Naive thymus-derived CD8-positive, alpha-beta T cell (primary cell): ENCODE data around the gene KRTAP19-7. TPM values are rescaled to one million over a fixed set of nuclear protein-coding genes. Genes with fewer than 3 reads are reported as not detected.

Experiments
- ATAC-seq, 2 donors: fragments of 150-1000 bp; cut with Tn5 transposase in 1 of 2; sonication (Bioruptor Pico), chemical (Tn5 transposase) in 1 of 2; 1 replicate in 1 of 2; 2 replicates in 1 of 2; pipeline ENCODE4 v1.10.0; 2021; ENCODE audit warnings: mild to moderate bottlenecking in 2 of 2, moderate library complexity in 2 of 2
- POLR2A ChIA-PET: fragments of 350-600 bp; sonication (Branson Sonifier 250); formaldehyde crosslinking; loops from one replicate; lab custom pipeline; 2021; ENCODE audit warnings: antibody characterized with exemption; lab: Charles Lee
- DNase-seq, 10 donors: peaks; one replicate each; pipeline versions ENCODE4 v3.0.0 to v3.0.0-alpha.2; 2020 to 2022
- H3K27ac Mint-ChIP-seq, 10 donors: one replicate each; pipeline ENCODE4 v1.8.0; 2020 to 2022; ENCODE audit warnings: mild to moderate bottlenecking in 10 of 10, mixed read lengths in 10 of 10, moderate library complexity in 4 of 10, inconsistent platforms in 1 of 10
- H3K27me3 Mint-ChIP-seq, 5 donors: one replicate each; pipeline ENCODE4 v1.8.0; 2021 to 2022; ENCODE audit warnings: mixed read lengths in 5 of 5
- H3K36me3 Mint-ChIP-seq, 3 donors: one replicate each; pipeline ENCODE4 v1.8.0; 2020 to 2022; ENCODE audit warnings: mixed read lengths in 3 of 3, mild to moderate bottlenecking in 2 of 3, inconsistent platforms in 1 of 3
- H3K4me1 Mint-ChIP-seq, 4 donors: one replicate each; pipeline ENCODE4 v1.8.0; 2021 to 2022; ENCODE audit warnings: mixed read lengths in 4 of 4
- H3K4me3 Mint-ChIP-seq, 10 donors: one replicate each; pipeline ENCODE4 v1.8.0; 2020 to 2022; ENCODE audit warnings: mild to moderate bottlenecking in 10 of 10, mixed read lengths in 10 of 10, moderate library complexity in 6 of 10, inconsistent platforms in 1 of 10
- H3K9me3 Mint-ChIP-seq, 9 donors: one replicate each; pipeline ENCODE4 v1.8.0; 2020 to 2022; ENCODE audit warnings: mixed read lengths in 9 of 9, mild to moderate bottlenecking in 3 of 9, inconsistent platforms in 1 of 9, moderate library complexity in 1 of 9
- polyA plus RNA-seq, 3 donors: library from polyadenylated mRNA; unstranded; fragments of 300-500 nt; fragmentation: Illumina TruSeq; gene quantifications; one replicate each; pipeline ENCODE4 v1.2.3, GENCODE V29; 2021
- total RNA-seq, 8 experiments: library from RNA in 2 of 8; stranded (reverse) in 2 of 8; gene quantifications; one replicate each; pipeline ENCODE4 v1.2.3 and lab custom pipeline; 2021 to 2026

The KRTAP19-7 gene
- total and polyA plus RNA-seq, 5 experiments from 2014 or later, result not detected

- Mint-ChIP-seq H3K4me1 (no peaks in the 10 kb centered on the region), H3K27me3 (peaks cover 0 to 3% (median 0%) of the 10 kb centered on the region in 5 donors), H3K27ac (no peak overlapping the region), H3K4me3 (no peak overlapping the region), H3K36me3 (no peaks in the 10 kb centered on the region), H3K9me3 (peaks cover 0 to 5% (median 0%) of the 10 kb centered on the region in 9 donors)
- DNase-seq (no peak), ATAC-seq (no peak)
- POLR2A ChIA-PET, result no interaction called here
Measured at GRCh38 chr21:30561957-30562356, 843 bp upstream of the KRTAP19-7 start.

GRCh38 chr21:30555095-30555494 is 6.0 kb downstream of the KRTAP19-7 start:
- Mint-ChIP-seq H3K4me3 (no peak overlapping the region), H3K27me3 (peaks cover 0 to 28% (median 9%) of the 10 kb centered on the region in 5 donors), H3K9me3 (peaks cover 2 to 29% (median 12%) of the 10 kb centered on the region in 9 donors), H3K27ac (no peak overlapping the region), H3K4me1 (no peaks in the 10 kb centered on the region), H3K36me3 (peaks cover 0 to 5% (median 0%) of the 10 kb centered on the region in 3 donors)
- ATAC-seq (no peak), DNase-seq (no peak)
- POLR2A ChIA-PET, result no interaction called here

- no peak overlapping the region for H3K4me3 Mint-ChIP-seq
- POLR2A ChIA-PET, result no interaction called here
- H3K9me3 Mint-ChIP-seq, result peaks cover 2 to 30% (median 12%) of the 10 kb centered on the region in 9 donors
- H3K27me3 Mint-ChIP-seq, result peaks cover 0 to 35% (median 9%) of the 10 kb centered on the region in 5 donors
- DNase-seq, result no peak
- peaks cover 0 to 5% (median 0%) of the 10 kb centered on the region in 3 donors for H3K36me3 Mint-ChIP-seq
- no peaks in the 10 kb centered on the region for H3K4me1 Mint-ChIP-seq
- H3K27ac Mint-ChIP-seq, result no peak overlapping the region
- ATAC-seq, result no peak
Measured at GRCh38 chr21:30552782-30553181, 8.3 kb downstream of the KRTAP19-7 start.

- no peak within 1 kb of the TSS for H3K27ac Mint-ChIP-seq
- POLR2A ChIA-PET, result no interaction called here
- DNase-seq, result no peak
- no peak for ATAC-seq
- H3K27me3 Mint-ChIP-seq, result no peaks in the 10 kb centered on the region
- H3K9me3 Mint-ChIP-seq, result peaks cover 0 to 16% (median 2%) of the 10 kb centered on the region in 9 donors
- no peaks in the 10 kb centered on the region for H3K36me3 Mint-ChIP-seq
- H3K4me1 Mint-ChIP-seq, result no peaks in the 10 kb centered on the region
- H3K4me3 Mint-ChIP-seq, result no peak within 1 kb of the TSS
Measured at GRCh38 chr21:30541764-30542163, 19.4 kb downstream of the KRTAP19-7 start, which contains the start of gene KRTAP19-6. KRTAP19-6 (minus strand) TSS chr21:30541864; CDS start chr21:30541833, 31 bp downstream.

- H3K4me3 Mint-ChIP-seq, result no peak overlapping the region
Measured at GRCh38 chr21:30518876-30519275, 42.2 kb downstream of the KRTAP19-7 start.

GRCh38 chr21:30515681-30516080 is 45.4 kb downstream of the KRTAP19-7 start:
- ATAC-seq, result no peak
- H3K9me3 Mint-ChIP-seq, result peaks cover 0 to 9% (median 0%) of the 10 kb centered on the region in 9 donors
- H3K4me3 Mint-ChIP-seq, result no peak overlapping the region
- no peaks in the 10 kb centered on the region for H3K27me3 Mint-ChIP-seq
- no peaks in the 10 kb centered on the region for H3K4me1 Mint-ChIP-seq
- H3K36me3 Mint-ChIP-seq, result no peaks in the 10 kb centered on the region
- no peak for DNase-seq
- H3K27ac Mint-ChIP-seq, result no peak overlapping the region
- POLR2A ChIA-PET, result no interaction called here

More at GRCh38 chr21:30518876-30519275, 42.2 kb downstream of the KRTAP19-7 start:
- DNase-seq (no peak), ATAC-seq (no peak)
- no peak overlapping the region for H3K27ac Mint-ChIP-seq
- POLR2A ChIA-PET, result no interaction called here
- H3K27me3 Mint-ChIP-seq, result no peaks in the 10 kb centered on the region
- H3K4me1 Mint-ChIP-seq, result no peaks in the 10 kb centered on the region
- H3K9me3 Mint-ChIP-seq, result peaks cover 0 to 9% (median 0%) of the 10 kb centered on the region in 9 donors
- no peaks in the 10 kb centered on the region for H3K36me3 Mint-ChIP-seq

Other genes starting within 250 kb of the KRTAP19-7 start
- gene KRTAP26-1, start 241.0 kb downstream of the KRTAP19-7 start, total RNA-seq, result not detected
- gene KRTAP26-1, start 241.0 kb downstream of the KRTAP19-7 start, polyA plus RNA-seq, result not detected
- not detected for gene KRTAP27-1, start 223.6 kb downstream of the KRTAP19-7 start, total RNA-seq
- gene KRTAP27-1, start 223.6 kb downstream of the KRTAP19-7 start, polyA plus RNA-seq, result not detected
- not detected for gene KRTAP23-1, start 212.7 kb downstream of the KRTAP19-7 start, total RNA-seq
- gene KRTAP23-1, start 212.7 kb downstream of the KRTAP19-7 start, polyA plus RNA-seq, result not detected
- not detected for gene KRTAP13-2, start 189.0 kb downstream of the KRTAP19-7 start, total RNA-seq
- gene KRTAP13-2, start 189.0 kb downstream of the KRTAP19-7 start, polyA plus RNA-seq, result not detected
- not detected for gene KRTAP13-1, start 165.3 kb downstream of the KRTAP19-7 start, total RNA-seq
- not detected for gene KRTAP13-1, start 165.3 kb downstream of the KRTAP19-7 start, polyA plus RNA-seq
- not detected for gene KRTAP13-3, start 135.4 kb downstream of the KRTAP19-7 start, total RNA-seq
- gene KRTAP13-3, start 135.4 kb downstream of the KRTAP19-7 start, polyA plus RNA-seq, result not detected
- not detected for gene KRTAP13-4, start 131.1 kb downstream of the KRTAP19-7 start, total RNA-seq
- gene KRTAP13-4, start 131.1 kb downstream of the KRTAP19-7 start, polyA plus RNA-seq, result not detected
- not detected for gene KRTAP15-1, start 121.0 kb downstream of the KRTAP19-7 start, total RNA-seq
- gene KRTAP15-1, start 121.0 kb downstream of the KRTAP19-7 start, polyA plus RNA-seq, result not detected
- not detected for gene KRTAP19-1, start 80.9 kb downstream of the KRTAP19-7 start, total RNA-seq
- gene KRTAP19-1, start 80.9 kb downstream of the KRTAP19-7 start, polyA plus RNA-seq, result not detected
- not detected for gene KRTAP19-2, start 73.9 kb downstream of the KRTAP19-7 start, total RNA-seq
- gene KRTAP19-2, start 73.9 kb downstream of the KRTAP19-7 start, polyA plus RNA-seq, result not detected
- gene KRTAP19-3, start 69.3 kb downstream of the KRTAP19-7 start, total RNA-seq, result not detected
- gene KRTAP19-3, start 69.3 kb downstream of the KRTAP19-7 start, polyA plus RNA-seq, result not detected
- gene KRTAP19-4, start 64.1 kb downstream of the KRTAP19-7 start, total RNA-seq, result not detected
- gene KRTAP19-4, start 64.1 kb downstream of the KRTAP19-7 start, polyA plus RNA-seq, result not detected
- not detected for gene KRTAP19-5, start 59.2 kb downstream of the KRTAP19-7 start, total RNA-seq
- not detected for gene KRTAP19-5, start 59.2 kb downstream of the KRTAP19-7 start, polyA plus RNA-seq
- gene KRTAP19-6, start 19.4 kb downstream of the KRTAP19-7 start, total RNA-seq, result not detected
- gene KRTAP19-6, start 19.4 kb downstream of the KRTAP19-7 start, polyA plus RNA-seq, result not detected
- not detected for gene KRTAP22-2, start 29.1 kb upstream of the KRTAP19-7 start, total RNA-seq
- not detected for gene KRTAP22-2, start 29.1 kb upstream of the KRTAP19-7 start, polyA plus RNA-seq
- not detected for gene KRTAP6-3, start 31.1 kb upstream of the KRTAP19-7 start, total RNA-seq
- gene KRTAP6-3, start 31.1 kb upstream of the KRTAP19-7 start, polyA plus RNA-seq, result not detected
- not detected for gene KRTAP6-2, start 37.6 kb upstream of the KRTAP19-7 start, total RNA-seq
- not detected for gene KRTAP6-2, start 37.6 kb upstream of the KRTAP19-7 start, polyA plus RNA-seq
- not detected for gene KRTAP22-1, start 39.8 kb upstream of the KRTAP19-7 start, total RNA-seq
- gene KRTAP22-1, start 39.8 kb upstream of the KRTAP19-7 start, polyA plus RNA-seq, result not detected
- not detected for gene KRTAP6-1, start 52.6 kb upstream of the KRTAP19-7 start, total RNA-seq
- not detected for gene KRTAP6-1, start 52.6 kb upstream of the KRTAP19-7 start, polyA plus RNA-seq
- gene KRTAP20-1, start 55.1 kb upstream of the KRTAP19-7 start, total RNA-seq, result not detected
- not detected for gene KRTAP20-1, start 55.1 kb upstream of the KRTAP19-7 start, polyA plus RNA-seq
- not detected for gene KRTAP20-4, start 59.3 kb upstream of the KRTAP19-7 start, total RNA-seq
- gene KRTAP20-4, start 59.3 kb upstream of the KRTAP19-7 start, polyA plus RNA-seq, result not detected
- not detected for gene KRTAP20-2, start 73.9 kb upstream of the KRTAP19-7 start, total RNA-seq
- not detected for gene KRTAP20-2, start 73.9 kb upstream of the KRTAP19-7 start, polyA plus RNA-seq
- gene KRTAP20-3, start 81.5 kb upstream of the KRTAP19-7 start, total RNA-seq, result not detected
- gene KRTAP20-3, start 81.5 kb upstream of the KRTAP19-7 start, polyA plus RNA-seq, result not detected
- gene KRTAP21-3, start 157.5 kb upstream of the KRTAP19-7 start, total RNA-seq, result not detected
- gene KRTAP21-3, start 157.5 kb upstream of the KRTAP19-7 start, polyA plus RNA-seq, result not detected
- gene KRTAP21-2, start 185.9 kb upstream of the KRTAP19-7 start, total RNA-seq, result not detected
- not detected for gene KRTAP21-2, start 185.9 kb upstream of the KRTAP19-7 start, polyA plus RNA-seq
- not detected for gene KRTAP21-1, start 194.1 kb upstream of the KRTAP19-7 start, total RNA-seq
- not detected for gene KRTAP21-1, start 194.1 kb upstream of the KRTAP19-7 start, polyA plus RNA-seq